H9 (cell line): Measurements from ENCODE around the gene NKD1. TPM values are rescaled to one million over a fixed set of nuclear protein-coding genes. Genes with fewer than 3 reads are reported as not detected.

Source experiments
- DNase-seq: peaks from one replicate; pipeline ENCODE4 v3.0.0-alpha.2; 2017
- H2AFZ ChIP-seq: one replicate; pipeline ENCODE4 v1.6.1; 2013; ENCODE audit warnings: mild to moderate bottlenecking, low read length, control low read depth, moderate library complexity
- H2AK5ac ChIP-seq: 2 replicates; pipeline ENCODE4 v1.6.1; 2013; ENCODE audit warnings: low read length, control low read depth, mixed read lengths; ENCODE audit not compliant: insufficient read length
- H2BK120ac ChIP-seq: one replicate; pipeline ENCODE4 v1.6.1; 2013; ENCODE audit warnings: low read depth, mild to moderate bottlenecking, low read length, control low read depth, inconsistent platforms; ENCODE audit not compliant: poor library complexity, severe bottlenecking
- H2BK12ac ChIP-seq: 2 replicates; pipeline ENCODE4 v1.6.1; 2013; ENCODE audit warnings: low read length, control low read depth, mixed read lengths, low read depth; ENCODE audit not compliant: insufficient read length
- H2BK15ac ChIP-seq: 2 replicates; pipeline ENCODE4 v1.6.1; 2013; ENCODE audit warnings: low read depth, low read length, control low read depth
- H2BK20ac ChIP-seq: one replicate; pipeline ENCODE4 v1.6.1; 2013; ENCODE audit warnings: low read depth, mild to moderate bottlenecking, low read length, control low read depth, inconsistent platforms; ENCODE audit not compliant: poor library complexity, severe bottlenecking
- H2BK5ac ChIP-seq: 2 replicates; pipeline ENCODE4 v1.6.1; 2013; ENCODE audit warnings: low read length, control low read depth, mixed read lengths; ENCODE audit not compliant: insufficient read length
- H3K14ac ChIP-seq: 2 replicates; pipeline ENCODE4 v1.6.1; 2013; ENCODE audit warnings: low read length, control low read depth; ENCODE audit not compliant: insufficient read depth
- H3K18ac ChIP-seq: 2 replicates; pipeline ENCODE4 v1.6.1; 2013; ENCODE audit warnings: low read depth, mild to moderate bottlenecking, mixed read lengths, low read length, control low read depth; ENCODE audit not compliant: insufficient read length
- H3K23ac ChIP-seq: 2 replicates; pipeline ENCODE4 v1.6.1; 2013; ENCODE audit warnings: low read length, control low read depth, mixed read lengths, low read depth; ENCODE audit not compliant: insufficient read length
- H3K23me2 ChIP-seq: 2 replicates; pipeline ENCODE4 v1.6.1; 2013; ENCODE audit warnings: low read depth, mild to moderate bottlenecking, mixed read lengths, low read length, control low read depth; ENCODE audit not compliant: insufficient read length, poor library complexity, severe bottlenecking
- H3K27ac ChIP-seq: 2 replicates; pipeline ENCODE4 v1.5.1; 2013; ENCODE audit warnings: low read length, control low read depth, mixed read lengths, low read depth; ENCODE audit not compliant: insufficient read length
- H3K27me3 ChIP-seq: 2 replicates; pipeline ENCODE4 v1.6.1; 2013; ENCODE audit warnings: low read length, control low read depth, inconsistent platforms; ENCODE audit not compliant: insufficient read depth
- H3K4ac ChIP-seq: 2 replicates; pipeline ENCODE4 v1.6.1; 2013; ENCODE audit warnings: low read depth, mild to moderate bottlenecking, control low read depth, inconsistent platforms, low read length, moderate library complexity
- H3K4me1 ChIP-seq: 2 replicates; pipeline ENCODE4 v1.6.1; 2013; ENCODE audit warnings: low read length, control low read depth, inconsistent platforms; ENCODE audit not compliant: insufficient read depth
- H3K4me2 ChIP-seq: 2 replicates; pipeline ENCODE4 v1.6.1; 2013; ENCODE audit warnings: low read length, control low read depth, mixed read lengths; ENCODE audit not compliant: insufficient read length, insufficient read depth
- H3K56ac ChIP-seq: 2 replicates; pipeline ENCODE4 v1.6.1; 2013; ENCODE audit warnings: low read depth, mild to moderate bottlenecking, mixed read lengths, low read length, control low read depth; ENCODE audit not compliant: insufficient read length
- H3K79me1 ChIP-seq: 2 replicates; pipeline ENCODE4 v1.6.1; 2013; ENCODE audit warnings: low read depth, mild to moderate bottlenecking, moderate library complexity, low read length, control low read depth, inconsistent platforms; ENCODE audit not compliant: insufficient read depth, poor library complexity, severe bottlenecking
- H3K79me2 ChIP-seq: 2 replicates; pipeline ENCODE4 v1.6.1; 2013; ENCODE audit warnings: low read length, control low read depth, inconsistent platforms; ENCODE audit not compliant: insufficient read depth
- H3K9ac ChIP-seq: 2 replicates; pipeline ENCODE4 v1.6.1; 2013; ENCODE audit warnings: low read length, control low read depth, mixed read lengths; ENCODE audit not compliant: insufficient read length; ENCODE audit errors: extremely low read depth
- H3K9me3 ChIP-seq: one replicate; pipeline ENCODE4 v1.6.1; 2013; ENCODE audit warnings: low read depth, low read length, inconsistent platforms; ENCODE audit not compliant: control insufficient read depth
- H3T11ph ChIP-seq: one replicate; pipeline ENCODE4 v1.6.1; 2013; ENCODE audit warnings: mild to moderate bottlenecking, low read length, control low read depth, inconsistent platforms
- H4K20me1 ChIP-seq: one replicate; pipeline ENCODE4 v1.6.1; 2013; ENCODE audit not compliant: control insufficient read depth, insufficient read length, insufficient read depth
- H4K5ac ChIP-seq: 2 replicates; pipeline ENCODE4 v1.6.1; 2013; ENCODE audit warnings: low read depth, mild to moderate bottlenecking, mixed read lengths, low read length, control low read depth; ENCODE audit not compliant: insufficient read length
- H4K8ac ChIP-seq: replicated peaks from 2 replicates; pipeline ENCODE4 v1.6.1; 2013; ENCODE audit warnings: low read length, control low read depth, mixed read lengths, low read depth; ENCODE audit not compliant: insufficient read length
- H4K91ac ChIP-seq: 2 replicates; pipeline ENCODE4 v1.6.1; 2013; ENCODE audit warnings: low read depth, mild to moderate bottlenecking, moderate library complexity, mixed read lengths, low read length, control low read depth; ENCODE audit not compliant: insufficient read length
- H3K27ac Mint-ChIP-seq, 3 experiments: 2 replicates in 2 of 3; 3 replicates in 1 of 3; pipeline ENCODE4 v1.8.0; 2020 to 2021; ENCODE audit warnings: mixed read lengths in 3 of 3, mild to moderate bottlenecking in 1 of 3, moderate library complexity in 1 of 3
- H3K27me3 Mint-ChIP-seq: 2 replicates; pipeline ENCODE4 v1.8.0; 2021; ENCODE audit warnings: low read depth, mild to moderate bottlenecking, moderate library complexity, mixed read lengths
- H3K36me3 Mint-ChIP-seq, 3 experiments: 2 replicates in 2 of 3; 3 replicates in 1 of 3; pipeline ENCODE4 v1.8.0; 2020 to 2021; ENCODE audit warnings: low read depth in 3 of 3, mixed read lengths in 3 of 3; ENCODE audit not compliant: insufficient read depth in 1 of 3
- H3K4me1 Mint-ChIP-seq, 2 experiments: 2 replicates each; pipeline ENCODE4 v1.8.0; 2020; ENCODE audit warnings: mixed read lengths in 2 of 2
- H3K4me3 Mint-ChIP-seq, 2 experiments: 2 replicates in 1 of 2; 3 replicates in 1 of 2; pipeline ENCODE4 v1.8.0; 2020 to 2021; ENCODE audit warnings: mild to moderate bottlenecking in 2 of 2, mixed read lengths in 2 of 2, moderate library complexity in 1 of 2
- H3K9me3 Mint-ChIP-seq, 2 experiments: 2 replicates in 1 of 2; 3 replicates in 1 of 2; pipeline ENCODE4 v1.8.0; 2020; ENCODE audit warnings: mild to moderate bottlenecking in 2 of 2, mixed read lengths in 2 of 2, moderate library complexity in 1 of 2
- CTCF ChIP-seq: fragments of 200-600 bp; sonication (generic); conservative IDR thresholded peaks from 3 replicates; pipeline ENCODE4 v1.8.0; 2021; ENCODE audit warnings: antibody characterized with exemption, mild to moderate bottlenecking
- WGBS: extraction: QIAGEN DNeasy Blood & Tissue Kit; methylation state at CpG from one replicate; pipeline ENCODE4 v1.1.7; 2013; ENCODE audit warnings: missing lambda C conversion rate, low lambda C conversion rate, mixed read lengths; ENCODE audit not compliant: insufficient read length; ENCODE audit errors: extremely low coverage; 5-methylcytosine and 5-hydroxymethylcytosine counted together
- total RNA-seq: library from RNA; stranded (reverse); gene quantifications from 2 replicates; pipeline ENCODE4 v1.2.1, GENCODE V29; 2021

NKD1 gene
- total RNA-seq, 1 experiment from 2014 or later, result 1.9 TPM

GRCh38 chr16:50572700-50573099, 24.5 kb downstream of the NKD1 start:
- no peak overlapping the region for H3K9ac ChIP-seq
- H3K36me3 Mint-ChIP-seq, result peaks cover 0 to 5% (median 3%) of the 10 kb centered on the region in 3 experiments; a peak in 2 of 7 replicates
- peaks cover 23 to 29% of the 10 kb centered on the region in 2 experiments for H3K4me1 Mint-ChIP-seq
- no peaks in the 10 kb centered on the region; the same call in 1 of the 2 replicates for H3K27me3 Mint-ChIP-seq
- no peaks in the 10 kb centered on the region for H3K23me2 ChIP-seq
- H3K4ac ChIP-seq, result no peak overlapping the region
- H3K56ac ChIP-seq, result no peak overlapping the region
- no peak overlapping the region for H2AFZ ChIP-seq
- no peaks in the 10 kb centered on the region for H3K27me3 ChIP-seq
- no peak overlapping the region for H3T11ph ChIP-seq
- no peaks in the 10 kb centered on the region for H4K20me1 ChIP-seq
- no peak overlapping the region for H3K23ac ChIP-seq
- H3K4me3 Mint-ChIP-seq, result no peak overlapping the region
- no peaks in the 10 kb centered on the region for H3K9me3 ChIP-seq
- no peak overlapping the region for H3K18ac ChIP-seq
- H2BK15ac ChIP-seq, result no peak overlapping the region
- no peaks in the 10 kb centered on the region for H3K9me3 Mint-ChIP-seq
- H3K4me2 ChIP-seq, result no peak overlapping the region
- no peak overlapping the region for H4K5ac ChIP-seq
- peaks cover 3% of the 10 kb centered on the region; the same call in 1 of the 2 replicates for H3K4me1 ChIP-seq
- no peak for TF ChIP-seq CTCF
- no peak overlapping the region for H4K8ac ChIP-seq
- no CpG with 5 or more reads among the region's 7 CpGs for WGBS
- H3K79me1 ChIP-seq, result no peaks in the 10 kb centered on the region
- H3K27ac ChIP-seq, result no peak overlapping the region
- no peak for DNase-seq
- no peak overlapping the region for H4K91ac ChIP-seq
- H3K79me2 ChIP-seq, result no peaks in the 10 kb centered on the region
- H2BK120ac ChIP-seq, result no peak overlapping the region
- H2BK20ac ChIP-seq, result no peak overlapping the region
- no peak overlapping the region for H3K27ac Mint-ChIP-seq
- no peak overlapping the region for H2BK5ac ChIP-seq
- H3K14ac ChIP-seq, result no peak overlapping the region
- H2AK5ac ChIP-seq, result no peak overlapping the region
- no peak overlapping the region for H2BK12ac ChIP-seq
